ENCODE data around the gene NRARP. TPM values are rescaled to one million over a fixed set of nuclear protein-coding genes. Genes with fewer than 3 reads are reported as not detected.
A peak's percentile ranks its signal among the peaks of the same experiment; 100 is the strongest.

NRARP gene
- total RNA-seq, 4 donors from 2014 or later, result 3.1 to 13.5 (median 3.9) TPM

DNA sequence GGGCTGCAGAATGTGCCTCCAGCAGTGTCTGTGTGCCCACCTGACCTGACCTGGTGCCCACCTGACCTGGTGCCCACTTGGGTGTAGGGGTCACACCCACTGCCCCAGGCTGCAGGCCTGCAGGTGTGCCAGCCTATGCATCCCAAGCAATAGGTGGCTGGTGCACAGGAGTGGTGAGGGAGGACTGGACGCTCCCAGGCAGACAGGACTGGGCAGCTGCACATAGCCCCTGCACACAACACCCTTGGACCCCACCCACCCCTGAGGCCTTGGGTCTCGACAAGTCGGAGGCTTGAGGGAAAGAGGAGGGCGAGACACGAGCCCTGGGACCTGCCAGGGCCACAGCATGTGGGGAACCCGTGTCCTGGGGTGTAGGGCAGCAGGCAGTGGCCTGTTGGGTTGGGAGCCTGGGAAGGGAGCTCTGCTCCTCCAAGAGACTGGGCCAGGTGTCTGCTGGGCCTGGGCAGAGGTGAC, 10.8 kb upstream of the NRARP start:
- peaks cover 0 to 34% of the 10 kb centered on the region in 2 donors for H3K27me3 ChIP-seq

GRCh38 chr9:137311986-137312851, 10.1 kb upstream of the NRARP start:
- Histone ChIP-seq H3K27ac (peak overlapping the region in 2 of 4 donors; percentile 14 to 51), H3K36me3 (no peaks in the 10 kb centered on the region), H3K4me3 (no peak overlapping the region), H3K27me3 (peaks cover 0 to 36% of the 10 kb centered on the region in 2 donors), H3K9me3 (no peaks in the 10 kb centered on the region), H3K4me1 (peaks cover 0 to 38% (median 26%) of the 10 kb centered on the region in 4 donors)
- WGBS, 2 donors, result 66 to 75% methylated on average over 14 to 25 of the region's 28 CpGs
- TF ChIP-seq POLR2A (IDR thresholded peaks at IDR 0.05), result no peak
- TF ChIP-seq, protein P1, sequence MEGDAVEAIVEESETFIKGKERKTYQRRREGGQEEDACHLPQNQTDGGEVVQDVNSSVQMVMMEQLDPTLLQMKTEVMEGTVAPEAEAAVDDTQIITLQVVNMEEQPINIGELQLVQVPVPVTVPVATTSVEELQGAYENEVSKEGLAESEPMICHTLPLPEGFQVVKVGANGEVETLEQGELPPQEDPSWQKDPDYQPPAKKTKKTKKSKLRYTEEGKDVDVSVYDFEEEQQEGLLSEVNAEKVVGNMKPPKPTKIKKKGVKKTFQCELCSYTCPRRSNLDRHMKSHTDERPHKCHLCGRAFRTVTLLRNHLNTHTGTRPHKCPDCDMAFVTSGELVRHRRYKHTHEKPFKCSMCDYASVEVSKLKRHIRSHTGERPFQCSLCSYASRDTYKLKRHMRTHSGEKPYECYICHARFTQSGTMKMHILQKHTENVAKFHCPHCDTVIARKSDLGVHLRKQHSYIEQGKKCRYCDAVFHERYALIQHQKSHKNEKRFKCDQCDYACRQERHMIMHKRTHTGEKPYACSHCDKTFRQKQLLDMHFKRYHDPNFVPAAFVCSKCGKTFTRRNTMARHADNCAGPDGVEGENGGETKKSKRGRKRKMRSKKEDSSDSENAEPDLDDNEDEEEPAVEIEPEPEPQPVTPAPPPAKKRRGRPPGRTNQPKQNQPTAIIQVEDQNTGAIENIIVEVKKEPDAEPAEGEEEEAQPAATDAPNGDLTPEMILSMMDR (IDR thresholded peaks at IDR 0.05), result no peak
- no peak for TF ChIP-seq EP300 (IDR thresholded peaks at IDR 0.05)
- no peak for DNase-seq (ENCODE audit: low spot score in 2 of 2)

More for the DNA sequence above, 10.8 kb upstream of the NRARP start:
- H3K9me3 ChIP-seq, result no peaks in the 10 kb centered on the region
- TF ChIP-seq EP300 (IDR thresholded peaks at IDR 0.05) (no peak), POLR2A (IDR thresholded peaks at IDR 0.05) (no peak)
- TF ChIP-seq, protein P1 (IDR thresholded peaks at IDR 0.05), result no peak
- no peak for DNase-seq (ENCODE audit: low spot score in 2 of 2)
- no peak overlapping the region for H3K27ac ChIP-seq
- 79 to 94% methylated on average over 5 to 6 of the region's 6 CpGs for WGBS, 2 donors
- no peaks in the 10 kb centered on the region for H3K36me3 ChIP-seq
- H3K4me3 ChIP-seq, result no peak overlapping the region
- H3K4me1 ChIP-seq, result peaks cover 0 to 33% (median 22%) of the 10 kb centered on the region in 4 donors

DNA sequence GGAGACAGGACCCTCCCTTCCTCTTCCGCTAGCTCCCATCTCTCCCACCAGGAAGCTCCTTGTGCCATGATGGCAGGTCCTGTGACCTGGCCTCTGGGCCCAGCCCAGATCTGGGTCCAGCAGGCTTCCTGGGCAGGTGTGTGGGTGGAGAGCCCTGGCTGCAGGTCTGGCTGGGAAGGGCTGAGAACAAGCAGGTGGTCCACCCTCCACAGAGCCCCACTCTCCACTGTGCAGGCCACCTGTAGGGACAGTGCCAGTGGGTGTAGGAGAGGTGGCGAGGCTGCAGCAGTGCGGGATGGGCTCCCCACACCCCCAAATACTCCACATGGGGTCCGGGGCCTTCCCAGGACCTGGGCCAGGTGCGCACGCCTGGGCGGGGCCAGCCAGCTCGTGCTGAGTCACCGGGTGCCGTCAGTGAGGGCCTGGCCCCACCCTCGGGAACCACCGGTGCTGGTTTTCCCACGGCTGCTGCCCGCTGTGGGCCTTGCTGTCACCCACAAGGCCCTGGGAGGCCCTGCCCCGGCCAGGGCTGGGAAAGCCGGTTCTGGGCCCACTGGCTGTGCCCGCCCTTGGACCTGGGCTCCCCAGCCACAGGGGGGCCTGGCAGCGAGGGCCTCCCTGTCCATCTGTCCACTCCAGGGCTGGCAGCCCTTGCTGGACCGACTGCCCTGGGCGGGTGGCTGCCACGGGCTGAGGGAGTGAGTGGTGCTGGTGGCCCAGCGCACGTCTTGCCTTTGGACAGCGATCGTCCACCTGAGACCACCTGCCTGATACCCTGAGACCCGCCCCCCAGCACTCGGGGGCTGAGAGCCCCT, 9.3 kb upstream of the NRARP start:
- no peak for TF ChIP-seq POLR2A (IDR thresholded peaks at IDR 0.05)
- TF ChIP-seq, protein P1 (IDR thresholded peaks at IDR 0.05), result no peak
- no peak for TF ChIP-seq EP300 (IDR thresholded peaks at IDR 0.05)
- WGBS, 2 donors, result 65 to 84% methylated on average over 16 to 19 of the region's 27 CpGs

GRCh38 chr9:137310189-137311052, 8.3 kb upstream of the NRARP start:
- Histone ChIP-seq H3K27ac (peak overlapping the region in 2 of 4 donors; percentile 11 to 51), H3K4me1 (peaks cover 0 to 39% (median 31%) of the 10 kb centered on the region in 4 donors), H3K36me3 (no peaks in the 10 kb centered on the region), H3K4me3 (no peak overlapping the region), H3K27me3 (peaks cover 0 to 39% of the 10 kb centered on the region in 2 donors), H3K9me3 (no peaks in the 10 kb centered on the region)
- DNase-seq (ENCODE audit: low spot score in 2 of 2), result no peak
- TF ChIP-seq EP300 (IDR thresholded peaks at IDR 0.05), result no peak
- TF ChIP-seq, protein P1 (IDR thresholded peaks at IDR 0.05), result no peak
- no peak for TF ChIP-seq POLR2A (IDR thresholded peaks at IDR 0.05)
- WGBS, 2 donors, result 72 to 79% methylated on average over 18 to 20 of the region's 20 CpGs

More for the DNA sequence above, 9.3 kb upstream of the NRARP start:
- Histone ChIP-seq H3K4me1 (peaks cover 0 to 39% (median 30%) of the 10 kb centered on the region in 4 donors), H3K9me3 (no peaks in the 10 kb centered on the region), H3K27ac (peak overlapping the region in 2 of 4 donors; percentile 14 to 51), H3K36me3 (no peaks in the 10 kb centered on the region), H3K4me3 (no peak overlapping the region), H3K27me3 (peaks cover 0 to 36% of the 10 kb centered on the region in 2 donors)
- no peak for DNase-seq (ENCODE audit: low spot score in 2 of 2)

Measured in tibial nerve (tissue), 4 donors.